ENCODE data around the gene NAMPT. TPM values are rescaled to one million over a fixed set of nuclear protein-coding genes. Genes with fewer than 3 reads are reported as not detected.
"Not testable (repeated sequence)": the region's sequence is repeated elsewhere in the genome, so short reads cannot be mapped to it uniquely, and the experiment has no call there.

The NAMPT gene
- total RNA-seq, 1 donor, result 1,699 TPM

GRCh38 chr7:106313456-106313901 lies 28.7 kb upstream of the NAMPT start:
- Histone ChIP-seq H3K9me3 (ENCODE audit: low read depth, low read length) (no peaks in the 10 kb centered on the region), H3K4me3 (ENCODE audit: low read length) (no peak overlapping the region), H3K4me1 (ENCODE audit: insufficient read depth, low read length) (peaks cover 12% of the 10 kb centered on the region), H3K27me3 (ENCODE audit: insufficient read depth, low read length) (no peaks in the 10 kb centered on the region)

- H3K4me1 ChIP-seq (ENCODE audit: insufficient read depth, low read length), result peaks cover 12% of the 10 kb centered on the region
- H3K4me3 ChIP-seq (ENCODE audit: low read length), result no peak overlapping the region
- no peaks in the 10 kb centered on the region for H3K9me3 ChIP-seq (ENCODE audit: low read depth, low read length)
- H3K27me3 ChIP-seq (ENCODE audit: insufficient read depth, low read length), result no peaks in the 10 kb centered on the region
Observed at GRCh38 chr7:106312906-106313305, 28.1 kb upstream of the NAMPT start.

GRCh38 chr7:106312099-106312871 lies 27.5 kb upstream of the NAMPT start:
- no peak overlapping the region for H3K4me3 ChIP-seq (ENCODE audit: low read length)
- peaks cover 12% of the 10 kb centered on the region for H3K4me1 ChIP-seq (ENCODE audit: insufficient read depth, low read length)
- H3K27me3 ChIP-seq (ENCODE audit: insufficient read depth, low read length), result no peaks in the 10 kb centered on the region
- H3K9me3 ChIP-seq (ENCODE audit: low read depth, low read length), result no peaks in the 10 kb centered on the region

- Histone ChIP-seq H3K4me1 (ENCODE audit: insufficient read depth, low read length) (peaks cover 7% of the 10 kb centered on the region), H3K4me3 (ENCODE audit: low read length) (no peak overlapping the region), H3K9me3 (ENCODE audit: low read depth, low read length) (no peaks in the 10 kb centered on the region), H3K27me3 (ENCODE audit: insufficient read depth, low read length) (no peaks in the 10 kb centered on the region)
Observed at GRCh38 chr7:106309362-106309761, 24.6 kb upstream of the NAMPT start.

GRCh38 chr7:106306256-106306655 lies 21.5 kb upstream of the NAMPT start:
- Histone ChIP-seq H3K4me1 (ENCODE audit: insufficient read depth, low read length) (no peaks in the 10 kb centered on the region), H3K4me3 (ENCODE audit: low read length) (no peak overlapping the region), H3K27me3 (ENCODE audit: insufficient read depth, low read length) (no peaks in the 10 kb centered on the region), H3K9me3 (ENCODE audit: low read depth, low read length) (no peaks in the 10 kb centered on the region)

GRCh38 chr7:106305732-106306131 lies 20.9 kb upstream of the NAMPT start:
- H3K4me3 ChIP-seq (ENCODE audit: low read length), result no peak overlapping the region
- no peaks in the 10 kb centered on the region for H3K9me3 ChIP-seq (ENCODE audit: low read depth, low read length)
- no peaks in the 10 kb centered on the region for H3K4me1 ChIP-seq (ENCODE audit: insufficient read depth, low read length)
- no peaks in the 10 kb centered on the region for H3K27me3 ChIP-seq (ENCODE audit: insufficient read depth, low read length)

GRCh38 chr7:106304568-106304967 lies 19.8 kb upstream of the NAMPT start:
- no peaks in the 10 kb centered on the region for H3K27me3 ChIP-seq (ENCODE audit: insufficient read depth, low read length)
- H3K9me3 ChIP-seq (ENCODE audit: low read depth, low read length), result no peaks in the 10 kb centered on the region
- H3K4me1 ChIP-seq (ENCODE audit: insufficient read depth, low read length), result no peaks in the 10 kb centered on the region
- no peak overlapping the region for H3K4me3 ChIP-seq (ENCODE audit: low read length)

- H3K4me3 ChIP-seq (ENCODE audit: low read length); H3K9me3 ChIP-seq (ENCODE audit: low read depth, low read length); H3K27me3 ChIP-seq (ENCODE audit: insufficient read depth, low read length); H3K4me1 ChIP-seq (ENCODE audit: insufficient read depth, low read length): not testable (repeated sequence)
Observed at GRCh38 chr7:106298631-106299030, 13.8 kb upstream of the NAMPT start.

- H3K4me1 ChIP-seq (ENCODE audit: insufficient read depth, low read length); H3K27me3 ChIP-seq (ENCODE audit: insufficient read depth, low read length); H3K9me3 ChIP-seq (ENCODE audit: low read depth, low read length); H3K4me3 ChIP-seq (ENCODE audit: low read length): not testable (repeated sequence)
Observed at GRCh38 chr7:106298155-106298554, 13.4 kb upstream of the NAMPT start.

- Histone ChIP-seq H3K27me3 (ENCODE audit: insufficient read depth, low read length) (no peaks in the 10 kb centered on the region), H3K4me1 (ENCODE audit: insufficient read depth, low read length) (no peaks in the 10 kb centered on the region), H3K9me3 (ENCODE audit: low read depth, low read length) (no peaks in the 10 kb centered on the region), H3K4me3 (ENCODE audit: low read length) (no peak overlapping the region)
Observed at GRCh38 chr7:106294334-106294733, 9.6 kb upstream of the NAMPT start.

GRCh38 chr7:106291247-106291646 lies 6.5 kb upstream of the NAMPT start:
- Histone ChIP-seq H3K9me3 (ENCODE audit: low read depth, low read length) (no peaks in the 10 kb centered on the region), H3K27me3 (ENCODE audit: insufficient read depth, low read length) (no peaks in the 10 kb centered on the region), H3K4me3 (ENCODE audit: low read length) (no peak overlapping the region), H3K4me1 (ENCODE audit: insufficient read depth, low read length) (no peaks in the 10 kb centered on the region)

- Histone ChIP-seq H3K4me1 (ENCODE audit: insufficient read depth, low read length) (peaks cover 9% of the 10 kb centered on the region), H3K27me3 (ENCODE audit: insufficient read depth, low read length) (no peaks in the 10 kb centered on the region), H3K4me3 (ENCODE audit: low read length) (no peak overlapping the region), H3K9me3 (ENCODE audit: low read depth, low read length) (no peaks in the 10 kb centered on the region)
Observed at GRCh38 chr7:106290319-106290718, 5.5 kb upstream of the NAMPT start.

- H3K27me3 ChIP-seq (ENCODE audit: insufficient read depth, low read length), result no peaks in the 10 kb centered on the region
- no peaks in the 10 kb centered on the region for H3K9me3 ChIP-seq (ENCODE audit: low read depth, low read length)
- H3K4me1 ChIP-seq (ENCODE audit: insufficient read depth, low read length), result peaks cover 10% of the 10 kb centered on the region
- no peak overlapping the region for H3K4me3 ChIP-seq (ENCODE audit: low read length)
Observed at GRCh38 chr7:106289848-106290247, 5.1 kb upstream of the NAMPT start.

GRCh38 chr7:106288263-106288662 lies 3.5 kb upstream of the NAMPT start:
- Histone ChIP-seq H3K9me3 (ENCODE audit: low read depth, low read length) (no peaks in the 10 kb centered on the region), H3K27me3 (ENCODE audit: insufficient read depth, low read length) (no peaks in the 10 kb centered on the region), H3K4me3 (ENCODE audit: low read length) (no peak overlapping the region), H3K4me1 (ENCODE audit: insufficient read depth, low read length) (peaks cover 10% of the 10 kb centered on the region)

- H3K9me3 ChIP-seq (ENCODE audit: low read depth, low read length), result no peaks in the 10 kb centered on the region
- H3K4me3 ChIP-seq (ENCODE audit: low read length), result no peak overlapping the region
Observed at GRCh38 chr7:106287786-106288185, 3.0 kb upstream of the NAMPT start.

GRCh38 chr7:106285855-106286492 lies 1.2 kb upstream of the NAMPT start:
- Histone ChIP-seq H3K4me3 (ENCODE audit: low read length) (peak overlapping the region; percentile 60), H3K4me1 (ENCODE audit: insufficient read depth, low read length) (peaks cover 13% of the 10 kb centered on the region), H3K9me3 (ENCODE audit: low read depth, low read length) (no peaks in the 10 kb centered on the region), H3K27me3 (ENCODE audit: insufficient read depth, low read length) (no peaks in the 10 kb centered on the region)

More at GRCh38 chr7:106287786-106288185, 3.0 kb upstream of the NAMPT start:
- H3K27me3 ChIP-seq (ENCODE audit: insufficient read depth, low read length), result no peaks in the 10 kb centered on the region
- H3K4me1 ChIP-seq (ENCODE audit: insufficient read depth, low read length), result peaks cover 10% of the 10 kb centered on the region

Measured in mononuclear cell (primary cell).